HK-2 (cell line): ENCODE measurements around the gene YY1AP1.
"Not testable (repeated sequence)": the region's sequence is repeated elsewhere in the genome, so short reads cannot be mapped to it uniquely, and the experiment has no call there.

Experiments
- DNase-seq: peaks from one replicate; pipeline ENCODE4 v3.0.0-alpha.2; 2018; ENCODE audit not compliant: unreplicated experiment

The YY1AP1 gene

GRCh38 chr1:155688324-155689080 lies at the start of gene YY1AP1:
Gene YY1AP1, minus strand, starts transcription at chr1:155688774. Its CDS starts 8,338 bp downstream, at chr1:155680436.
- peak; percentile 91 for DNase-seq

- no peak for DNase-seq
Measured at GRCh38 chr1:155729031-155729898, 40.7 kb upstream of the YY1AP1 start.

DNA sequence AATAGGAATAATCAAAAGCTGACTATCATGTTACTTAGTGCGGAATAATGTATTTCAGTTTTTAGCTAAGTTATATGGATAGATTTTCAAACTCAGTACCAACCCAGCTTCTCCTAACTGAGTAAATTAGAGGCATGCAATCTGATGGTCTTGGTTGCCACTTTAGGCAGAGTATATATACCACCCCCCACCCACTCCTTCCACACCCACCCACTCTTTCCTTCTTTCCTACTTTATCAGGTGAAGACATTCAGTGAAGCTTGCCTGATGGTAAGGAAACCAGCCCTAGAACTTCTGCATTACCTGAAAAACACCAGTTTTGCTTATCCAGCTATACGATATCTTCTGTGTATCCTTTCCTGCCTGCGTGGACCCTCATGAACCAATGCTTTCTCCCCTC lies 36.6 kb upstream of the YY1AP1 start:
- no peak for DNase-seq

GRCh38 chr1:155719703-155720102 lies 31.1 kb upstream of the YY1AP1 start:
- no peak for DNase-seq

- DNase-seq = not testable (repeated sequence)
Measured at GRCh38 chr1:155718524-155719115, 30.0 kb upstream of the YY1AP1 start.

GRCh38 chr1:155717041-155717440 lies 28.5 kb upstream of the YY1AP1 start:
- no peak for DNase-seq

DNA sequence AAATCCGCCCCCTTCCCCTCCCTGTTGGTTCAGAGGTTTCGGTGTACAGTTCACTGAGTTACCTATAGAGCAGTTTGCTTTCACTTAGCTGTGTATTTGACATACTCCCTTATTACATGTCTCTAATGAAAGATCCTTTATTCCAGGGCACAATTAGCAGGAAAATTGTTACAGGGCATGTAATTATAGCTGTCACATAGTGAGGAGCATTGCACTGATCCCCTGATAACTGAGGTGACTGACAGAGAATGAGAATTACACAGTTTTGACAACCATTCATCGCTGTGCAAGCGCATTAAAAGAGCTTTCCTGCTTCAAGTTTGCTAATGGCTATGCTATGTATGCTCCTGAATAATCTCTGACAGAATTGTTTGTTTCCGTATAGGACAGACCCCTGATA lies 27.2 kb upstream of the YY1AP1 start:
- no peak for DNase-seq

GRCh38 chr1:155715056-155715455 lies 26.5 kb upstream of the YY1AP1 start:
- DNase-seq = not testable (repeated sequence)

DNA sequence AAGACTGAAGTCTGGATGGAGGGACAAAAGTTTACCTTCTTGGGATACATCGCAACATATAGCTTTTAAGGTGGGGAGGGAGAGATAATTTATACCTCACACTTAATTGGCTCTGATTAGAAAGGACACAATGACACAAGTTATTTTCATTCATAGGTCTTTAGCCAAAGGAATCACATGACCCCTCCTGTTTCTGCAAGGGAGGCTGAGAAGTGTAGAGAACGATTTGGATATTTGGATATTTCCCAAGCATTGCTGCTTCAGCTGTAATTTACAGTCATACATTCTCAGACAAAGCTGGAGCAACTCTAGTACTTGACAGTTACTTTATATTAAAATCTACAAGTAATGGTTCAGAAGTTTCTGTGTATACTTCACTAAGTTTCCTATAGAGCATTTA lies 24.5 kb upstream of the YY1AP1 start:
- no peak for DNase-seq

- not testable (repeated sequence) for DNase-seq
Measured at GRCh38 chr1:155712636-155713035, 24.1 kb upstream of the YY1AP1 start.

GRCh38 chr1:155711457-155711856 lies 22.9 kb upstream of the YY1AP1 start:
- DNase-seq = not testable (repeated sequence)

DNA sequence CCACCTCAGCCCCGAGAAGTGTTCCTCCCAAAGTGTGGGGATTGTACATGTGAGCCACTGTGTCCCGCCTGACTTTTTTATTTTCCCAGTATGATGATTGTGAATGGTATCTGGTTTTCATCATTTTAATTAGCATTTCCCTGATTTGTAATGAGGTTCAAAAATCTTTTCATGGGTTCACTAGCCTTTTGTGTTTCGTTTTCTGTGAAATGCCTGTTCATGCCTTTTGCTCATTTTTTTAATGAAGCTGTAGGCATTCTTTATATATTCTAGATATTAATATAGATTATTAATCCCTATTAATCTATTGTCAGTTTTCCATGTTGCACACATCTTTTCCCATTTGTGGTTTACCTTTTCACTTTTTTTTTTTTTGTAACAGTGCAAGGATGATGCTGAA lies 20.8 kb upstream of the YY1AP1 start:
- no peak for DNase-seq

DNA sequence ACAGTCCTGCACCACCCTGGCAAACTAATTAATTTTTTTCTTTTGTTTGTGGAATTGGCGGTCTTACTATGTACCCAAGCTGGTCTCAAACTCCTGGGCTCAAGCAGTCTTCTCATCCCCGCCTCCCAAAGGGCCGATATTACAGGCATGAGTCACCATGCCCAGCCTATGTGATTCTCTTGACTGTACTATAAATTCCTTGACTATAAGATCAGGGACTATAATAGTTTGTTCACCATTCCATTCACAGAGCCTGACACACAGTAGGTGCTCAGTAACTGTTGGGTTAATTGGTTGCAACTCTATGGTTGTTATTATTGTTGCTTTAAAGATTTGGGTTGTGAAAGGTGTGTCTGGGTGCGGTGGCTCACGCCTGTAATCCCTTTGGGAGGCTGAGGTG lies 17.6 kb upstream of the YY1AP1 start:
- DNase-seq = peak; percentile 10

DNA sequence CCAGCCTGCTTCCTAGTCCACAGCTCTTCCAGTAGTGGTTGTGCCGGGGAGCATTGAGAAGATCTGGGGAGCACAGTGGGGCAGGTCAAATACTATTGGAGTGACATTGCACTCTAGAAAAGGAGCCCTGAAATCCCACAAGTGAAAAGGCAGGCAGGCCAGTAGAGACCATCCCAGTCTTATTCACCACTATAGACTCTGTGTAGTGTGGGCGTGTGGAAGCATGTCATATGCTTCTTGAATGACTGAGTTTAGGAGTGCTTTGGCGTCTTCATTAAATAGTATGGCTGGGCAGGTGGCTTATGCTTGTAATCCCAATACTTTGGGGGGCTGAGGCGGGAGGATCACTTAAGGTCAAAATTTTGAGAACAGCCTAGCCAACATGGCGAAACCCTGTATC lies 15.8 kb upstream of the YY1AP1 start:
- DNase-seq = not testable (repeated sequence)

- DNase-seq = no peak
Measured at GRCh38 chr1:155703216-155703615, 14.6 kb upstream of the YY1AP1 start.

DNA sequence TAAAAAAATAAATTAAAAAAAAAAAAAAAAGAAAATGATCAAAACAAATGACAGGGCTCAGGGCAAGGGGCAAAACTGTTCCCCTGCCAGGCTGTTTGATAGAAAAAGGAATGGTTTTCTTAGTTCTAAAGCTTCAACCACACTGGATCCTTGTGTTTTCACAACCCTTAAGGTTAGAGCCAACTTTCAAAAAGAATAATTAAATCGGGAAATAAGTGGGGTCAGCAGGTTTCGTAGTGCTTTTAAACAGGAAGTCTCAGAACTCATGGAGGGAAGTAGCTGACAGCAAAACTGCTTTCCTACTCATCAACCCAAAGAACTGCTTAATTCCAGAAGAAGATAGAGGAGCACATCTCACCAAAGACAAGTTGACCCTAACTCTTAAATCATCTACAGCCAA lies 13.1 kb upstream of the YY1AP1 start:
- DNase-seq = not testable (repeated sequence)

DNA sequence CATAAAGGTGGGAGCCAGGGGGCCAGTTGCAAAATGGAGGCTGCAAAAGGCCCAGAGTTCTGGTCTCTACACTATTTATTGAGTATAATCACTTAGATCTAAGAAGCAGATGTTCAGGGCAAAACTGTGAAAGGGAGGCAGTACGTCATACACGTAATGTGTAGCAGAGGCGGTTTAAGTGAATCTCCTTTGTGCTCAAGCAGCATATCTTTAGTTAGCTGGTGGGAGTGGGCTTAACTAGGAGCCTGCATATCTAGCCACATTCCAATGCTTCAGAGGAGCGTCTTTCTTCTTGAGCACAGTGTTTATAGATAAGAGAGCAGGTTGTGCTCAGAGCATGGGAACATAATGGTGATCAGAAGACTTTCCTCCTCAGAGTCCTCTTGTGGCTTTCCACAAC lies 10.5 kb upstream of the YY1AP1 start:
- DNase-seq = not testable (repeated sequence)

GRCh38 chr1:155698382-155699038 lies 9.9 kb upstream of the YY1AP1 start:
- no peak for DNase-seq

DNA sequence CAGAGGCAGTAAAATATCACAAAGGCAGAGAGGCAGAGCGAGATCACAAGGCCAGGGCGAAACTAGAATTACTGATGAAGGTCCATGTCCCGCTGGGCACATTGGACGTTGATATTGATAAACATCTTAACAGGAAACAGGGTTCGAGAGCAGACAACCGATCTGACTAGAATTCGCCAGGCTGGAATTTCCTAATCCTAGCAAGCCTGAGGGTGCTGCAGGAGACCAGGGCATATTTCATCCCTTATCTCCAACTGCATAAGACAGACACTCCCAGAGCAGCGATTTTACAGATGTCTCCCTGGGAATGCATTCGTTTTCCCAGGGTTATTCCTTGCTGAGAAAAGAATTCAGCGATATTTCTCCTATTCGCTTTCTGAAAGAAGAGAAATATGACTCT lies 9.0 kb upstream of the YY1AP1 start:
- not testable (repeated sequence) for DNase-seq

GRCh38 chr1:155697046-155697445 lies 8.5 kb upstream of the YY1AP1 start:
- DNase-seq = no peak

- no peak for DNase-seq
Measured at GRCh38 chr1:155696524-155696923, 8.0 kb upstream of the YY1AP1 start.

GRCh38 chr1:155695608-155696007 lies 7.0 kb upstream of the YY1AP1 start:
- no peak for DNase-seq
